T-cell (primary cell): ENCODE results near the gene CD163. TPM values are rescaled to one million over a fixed set of nuclear protein-coding genes. Genes with fewer than 3 reads are reported as not detected.

Experiments
- ATAC-seq, 4 experiments: fragments of 200-7000 bp in 3 of 4; fragments of 150-1000 bp in 1 of 4; cut with Tn5 transposase; replicated peaks in 1 of 4; 1 replicate in 3 of 4; 2 replicates in 1 of 4; pipeline ENCODE4 v1.10.0; 2021; ENCODE audit warnings: moderate library complexity in 3 of 4, mild to moderate bottlenecking in 2 of 4, moderate number of reproducible peaks in 1 of 4
- CTCF ChIA-PET, 2 donors: fragments of 300-600 bp; sonication (Branson Sonifier 250); formaldehyde crosslinking; loops; one replicate each; lab custom pipeline; 2022; ENCODE audit warnings: antibody characterized with exemption in 2 of 2; lab: Charles Lee
- POLR2A ChIA-PET, 2 donors: fragments of 300-600 bp; sonication (Branson Sonifier 250); formaldehyde crosslinking; loops; one replicate each; lab custom pipeline; 2022; ENCODE audit warnings: antibody characterized with exemption in 2 of 2; lab: Charles Lee
- DNase-seq, 35 experiments: peaks; one replicate each; pipeline versions ENCODE4 v3.0.0 to v3.0.0-alpha.2; 2013 to 2023
- H3K27ac ChIP-seq: one replicate; pipeline ENCODE4 v1.5.1; 2013; ENCODE audit warnings: low read length
- H3K27me3 ChIP-seq, 2 experiments: replicated peaks in 1 of 2; 1 replicate in 1 of 2; 2 replicates in 1 of 2; pipeline versions ENCODE4 v1.6.1 to v1.7.0; 2013; ENCODE audit warnings: low read length in 1 of 2, mixed read lengths in 1 of 2; ENCODE audit not compliant: control insufficient read depth in 2 of 2, insufficient read depth in 2 of 2; ENCODE audit errors: extremely low read depth in 1 of 2
- H3K36me3 ChIP-seq, 2 donors: 1 replicate in 1 of 2; 2 replicates in 1 of 2; pipeline versions ENCODE4 v1.6.1 to v1.7.0; 2013; ENCODE audit warnings: low read length in 1 of 2; ENCODE audit not compliant: control insufficient read depth in 2 of 2, insufficient read depth in 1 of 2; ENCODE audit errors: extremely low read depth in 1 of 2
- H3K4me1 ChIP-seq, 2 experiments: 1 replicate in 1 of 2; 2 replicates in 1 of 2; pipeline versions ENCODE4 v1.6.1 to v1.7.0; 2013; ENCODE audit warnings: low read length in 2 of 2, mixed read lengths in 1 of 2; ENCODE audit not compliant: insufficient read depth in 2 of 2, control insufficient read depth in 1 of 2; ENCODE audit errors: extremely low read depth in 1 of 2
- H3K4me3 ChIP-seq, 2 donors: 1 replicate in 1 of 2; 2 replicates in 1 of 2; pipeline versions ENCODE4 v1.5.1 to v1.7.0; 2013; ENCODE audit warnings: mild to moderate bottlenecking in 2 of 2, low read length in 1 of 2, moderate library complexity in 1 of 2; ENCODE audit not compliant: control insufficient read depth in 1 of 2; ENCODE audit errors: extremely low read depth in 1 of 2
- H3K9me3 ChIP-seq: 2 replicates; pipeline ENCODE4 v1.7.0; 2013
- H3K27ac Mint-ChIP-seq, 2 donors: one replicate each; pipeline ENCODE4 v1.8.0; 2020 to 2021; ENCODE audit warnings: mild to moderate bottlenecking in 2 of 2, mixed read lengths in 2 of 2
- H3K27me3 Mint-ChIP-seq, 2 donors: one replicate each; pipeline ENCODE4 v1.8.0; 2021 to 2022; ENCODE audit warnings: mixed read lengths in 2 of 2
- H3K36me3 Mint-ChIP-seq: one replicate; pipeline ENCODE4 v1.8.0; 2021; ENCODE audit warnings: mixed read lengths
- H3K4me1 Mint-ChIP-seq, 3 donors: one replicate each; pipeline ENCODE4 v1.8.0; 2020 to 2022; ENCODE audit warnings: mixed read lengths in 3 of 3, mild to moderate bottlenecking in 1 of 3
- H3K4me3 Mint-ChIP-seq, 3 donors: one replicate each; pipeline ENCODE4 v1.8.0; 2020 to 2022; ENCODE audit warnings: mild to moderate bottlenecking in 3 of 3, mixed read lengths in 3 of 3, moderate library complexity in 3 of 3
- H3K9me3 Mint-ChIP-seq, 3 donors: one replicate each; pipeline ENCODE4 v1.8.0; 2020 to 2022; ENCODE audit warnings: mixed read lengths in 3 of 3
- WGBS: methylation state at CpG from one replicate; pipeline ENCODE4 v1.1.5; 2013; ENCODE audit warnings: missing lambda C conversion rate; ENCODE audit not compliant: insufficient coverage; 5-methylcytosine and 5-hydroxymethylcytosine counted together
- total RNA-seq, 35 experiments: library from RNA in 6 of 35; stranded (reverse) in 6 of 35; fragments of 120-200 nt in 1 of 35; gene quantifications; one replicate each; pipeline versions ENCODE4 v1.2.1 to v1.2.4 and lab custom pipeline; 2013 to 2026

The CD163 gene
- total RNA-seq, 5 donors from 2014 or later (not counting 1 experiment from before 2014, with no cell fraction given) = 0.33 to 1.2 (median 0.73) TPM

GRCh38 chr12:7433276-7433822, 70.2 kb downstream of the CD163 start:
- Mint-ChIP-seq H3K4me3 (no peak overlapping the region), H3K27ac (no peak overlapping the region), H3K4me1 (no peaks in the 10 kb centered on the region), H3K27me3 (peaks cover 5 to 14% of the 10 kb centered on the region in 2 donors), H3K9me3 (no peaks in the 10 kb centered on the region), H3K36me3 (no peaks in the 10 kb centered on the region)
- DNase-seq = no peak
- Histone ChIP-seq H3K9me3 (no peaks in the 10 kb centered on the region), H3K27ac (no peak overlapping the region), H3K27me3 (peaks cover 0 to 5% of the 10 kb centered on the region in 2 experiments), H3K36me3 (no peaks in the 10 kb centered on the region), H3K4me3 (no peak overlapping the region), H3K4me1 (no peaks in the 10 kb centered on the region)
- ChIA-PET CTCF (no interaction called here), POLR2A (no interaction called here)
- 80% methylated on average over 5 of the region's 6 CpGs for WGBS
- ATAC-seq = no peak

- H3K27me3 ChIP-seq = peaks cover 0 to 5% of the 10 kb centered on the region in 2 experiments
- CTCF ChIA-PET = no interaction called here
- POLR2A ChIA-PET = no interaction called here
- no peaks in the 10 kb centered on the region for H3K4me1 Mint-ChIP-seq
- H3K4me3 ChIP-seq = no peak overlapping the region
- no peaks in the 10 kb centered on the region for H3K36me3 Mint-ChIP-seq
- no peak overlapping the region for H3K4me3 Mint-ChIP-seq
- no peaks in the 10 kb centered on the region for H3K9me3 ChIP-seq
- H3K27ac ChIP-seq = no peak overlapping the region
- H3K36me3 ChIP-seq = no peaks in the 10 kb centered on the region
- H3K27ac Mint-ChIP-seq = no peak overlapping the region
- ATAC-seq (no peak), DNase-seq (no peak)
- H3K9me3 Mint-ChIP-seq = no peaks in the 10 kb centered on the region
- 79% methylated on average over 5 of the region's 5 CpGs for WGBS
- no peaks in the 10 kb centered on the region for H3K4me1 ChIP-seq
- H3K27me3 Mint-ChIP-seq = peaks cover 5 to 11% of the 10 kb centered on the region in 2 donors
Measured at GRCh38 chr12:7431993-7432685, 71.4 kb downstream of the CD163 start.

Other genes with a start within 250 kb of the CD163 start
- not detected for gene ACSM4, start 199.7 kb downstream of the CD163 start, total RNA-seq
- not detected for gene CD163L1, start 59.6 kb downstream of the CD163 start, total RNA-seq
- not detected for gene APOBEC1, start 162.1 kb upstream of the CD163 start, total RNA-seq
- gene GDF3, start 192.0 kb upstream of the CD163 start, total RNA-seq = not detected
- not detected for gene DPPA3, start 207.7 kb upstream of the CD163 start, total RNA-seq
- not detected for gene CLEC4C, start 243.6 kb upstream of the CD163 start, total RNA-seq